OCI-LY1 (cell line): ENCODE data around the gene ASS1.

ENCODE experiments used
- H2AFZ ChIP-seq: fragments of 200-600 bp; sonication (generic), shearing (Covaris generic); 2 replicates; pipeline ENCODE4 v1.6.0; 2014; ENCODE audit warnings: antibody characterized with exemption, mild to moderate bottlenecking, low read length
- H3F3A ChIP-seq: fragments of 200-600 bp; sonication (generic), shearing (Covaris generic); 2 replicates; pipeline ENCODE4 v1.6.0; 2014; ENCODE audit warnings: mild to moderate bottlenecking, antibody characterized with exemption, low read length, moderate library complexity; ENCODE audit not compliant: insufficient read depth
- H3K27ac ChIP-seq: fragments of 200-600 bp; sonication (generic); 2 replicates; pipeline ENCODE4 v1.5.1; 2014; ENCODE audit warnings: low read length, mixed run types, mild to moderate bottlenecking, low read depth; ENCODE audit not compliant: poor library complexity, severe bottlenecking
- H3K27me3 ChIP-seq: fragments of 200-600 bp; sonication (generic); 2 replicates; pipeline ENCODE4 v1.6.0; 2014; ENCODE audit warnings: antibody characterized with exemption, mild to moderate bottlenecking, low read length, moderate library complexity; ENCODE audit not compliant: insufficient read depth
- H3K36me3 ChIP-seq: fragments of 200-600 bp; sonication (generic); 2 replicates; pipeline ENCODE4 v1.6.1; 2014; ENCODE audit warnings: mild to moderate bottlenecking, antibody characterized with exemption, low read length, moderate library complexity, mixed read lengths; ENCODE audit not compliant: insufficient read depth
- H3K4me1 ChIP-seq: fragments of 200-600 bp; sonication (generic); 2 replicates; pipeline ENCODE4 v1.5.1; 2014; ENCODE audit warnings: mild to moderate bottlenecking, low read length, moderate library complexity; ENCODE audit not compliant: insufficient read depth, severe bottlenecking
- H3K4me2 ChIP-seq: fragments of 200-600 bp; sonication (generic), shearing (Covaris generic); 2 replicates; pipeline ENCODE4 v1.6.1; 2014; ENCODE audit warnings: low read length
- H3K4me3 ChIP-seq: fragments of 200-600 bp; sonication (generic); 2 replicates; pipeline ENCODE4 v1.5.1; 2014; ENCODE audit warnings: low read length, low read depth, mild to moderate bottlenecking, mixed read lengths; ENCODE audit not compliant: poor library complexity, severe bottlenecking
- H3K79me2 ChIP-seq: fragments of 200-600 bp; shearing (Covaris generic); 2 replicates; pipeline ENCODE4 v1.6.1; 2016; ENCODE audit warnings: mixed run types, low read length, mixed read lengths; ENCODE audit not compliant: insufficient read depth
- H3K9ac ChIP-seq: fragments of 200-600 bp; sonication (generic), shearing (Covaris generic); 2 replicates; pipeline ENCODE4 v1.6.1; 2014; ENCODE audit warnings: mild to moderate bottlenecking, low read length, mixed read lengths
- H3K9me2 ChIP-seq: fragments of 200-600 bp; sonication (generic), shearing (Covaris generic); 2 replicates; pipeline ENCODE4 v1.6.1; 2014; ENCODE audit warnings: low read depth, mild to moderate bottlenecking, low read length, mixed read lengths
- H3K9me3 ChIP-seq: fragments of 200-600 bp; shearing (Covaris generic); 2 replicates; pipeline ENCODE4 v1.6.1; 2014; ENCODE audit warnings: low read length, mixed read lengths
- H4K20me1 ChIP-seq: fragments of 200-600 bp; sonication (generic), shearing (Covaris generic); 2 replicates; pipeline ENCODE4 v1.6.0; 2016; ENCODE audit warnings: mild to moderate bottlenecking, low read length; ENCODE audit not compliant: insufficient read depth
- EZH2 ChIP-seq: fragments of 200-600 bp; sonication (generic), shearing (Covaris generic); IDR thresholded peaks from 2 replicates; pipeline ENCODE4 v1.8.0; 2017; ENCODE audit warnings: borderline replicate concordance, mixed run types, mild to moderate bottlenecking, antibody characterized with exemption, low read length, moderate library complexity, mixed read lengths
- TF ChIP-seq, protein P1 (sequence below): fragments of 200-600 bp; sonication (generic), shearing (Covaris generic); IDR thresholded peaks from 2 replicates; pipeline ENCODE4 v1.5.1; 2017; ENCODE audit warnings: mild to moderate bottlenecking, antibody characterized with exemption, low read length, moderate library complexity, mixed read lengths

ASS1 gene

DNA sequence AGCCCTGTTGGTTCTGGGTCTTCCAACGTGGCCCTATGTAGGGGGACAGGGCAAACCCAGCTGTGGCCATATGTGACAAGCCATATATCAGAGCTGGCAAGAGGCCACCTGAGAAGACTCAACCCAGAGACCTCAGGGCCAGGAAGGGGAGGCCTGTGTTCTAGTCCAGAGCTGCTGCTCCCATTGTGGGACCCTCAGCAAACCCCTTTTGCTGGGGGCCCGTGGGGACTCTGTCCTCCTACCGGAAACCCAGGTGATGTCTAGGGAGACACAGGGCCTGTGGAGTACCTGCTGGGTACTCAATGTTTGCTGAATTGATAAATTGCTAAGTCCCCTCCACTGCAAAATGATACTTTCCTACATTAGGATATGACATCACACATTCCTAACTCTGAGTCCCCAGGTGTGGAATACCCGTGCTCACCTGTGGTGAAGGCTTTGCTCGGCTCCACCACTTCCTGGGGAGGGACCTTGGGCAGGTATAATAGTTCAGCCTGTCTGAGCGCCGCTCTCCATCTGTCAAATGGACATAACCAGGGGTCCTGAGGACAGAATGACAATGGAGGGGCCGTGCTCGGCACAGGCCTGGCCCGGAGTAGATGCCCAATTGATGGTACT is 38.4 kb upstream of the ASS1 start:
- no peaks in the 10 kb centered on the region for H3K79me2 ChIP-seq
- no peaks in the 10 kb centered on the region; the same call in 1 of the 2 replicates for H3K27me3 ChIP-seq
- no peaks in the 10 kb centered on the region for H3K36me3 ChIP-seq
- H2AFZ ChIP-seq = no peak overlapping the region
- no peak overlapping the region for H3K27ac ChIP-seq
- H3K9ac ChIP-seq = no peak overlapping the region
- no peaks in the 10 kb centered on the region for H3K9me3 ChIP-seq
- H4K20me1 ChIP-seq = no peaks in the 10 kb centered on the region
- H3K4me1 ChIP-seq = no peaks in the 10 kb centered on the region
- TF ChIP-seq EZH2 = no peak
- no peak overlapping the region for H3K4me3 ChIP-seq
- no peaks in the 10 kb centered on the region for H3F3A ChIP-seq
- H3K9me2 ChIP-seq = no peaks in the 10 kb centered on the region
- no peak overlapping the region for H3K4me2 ChIP-seq

DNA sequence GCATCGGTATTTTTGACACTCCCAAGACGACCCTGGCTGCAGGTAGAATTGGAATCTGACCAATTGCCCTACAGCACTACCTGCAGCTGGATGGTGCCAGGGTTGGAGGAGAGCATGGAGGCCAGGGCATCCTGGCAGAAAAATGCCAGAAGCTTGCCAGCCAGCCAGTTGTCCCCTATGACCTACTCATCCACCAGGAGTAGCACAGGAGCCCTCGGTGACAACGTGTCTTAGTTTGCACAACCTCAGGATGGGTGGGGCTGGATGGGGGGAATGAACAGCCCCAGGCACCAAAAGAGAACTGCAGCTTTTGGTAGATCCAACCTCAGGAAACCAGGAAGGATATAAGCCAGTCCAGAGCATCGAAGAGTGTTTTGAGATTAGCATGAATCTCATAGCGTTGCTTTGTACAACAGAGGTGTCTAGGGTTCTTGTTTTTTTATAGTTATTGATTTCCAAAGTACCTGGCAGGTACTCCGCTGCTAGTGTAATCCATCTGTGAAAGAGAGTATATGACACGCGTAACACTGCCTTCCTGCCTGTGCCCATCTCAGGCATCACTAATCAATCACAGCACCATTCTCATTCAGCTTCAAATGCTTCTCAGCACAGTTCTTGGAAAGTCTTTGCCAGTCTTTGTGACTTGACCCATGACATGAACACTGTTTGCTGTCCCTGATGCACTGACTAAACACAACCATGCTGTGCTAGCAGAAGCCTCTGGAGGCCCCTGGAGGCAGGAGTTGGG is 36.7 kb upstream of the ASS1 start:
- TF ChIP-seq, protein P1, sequence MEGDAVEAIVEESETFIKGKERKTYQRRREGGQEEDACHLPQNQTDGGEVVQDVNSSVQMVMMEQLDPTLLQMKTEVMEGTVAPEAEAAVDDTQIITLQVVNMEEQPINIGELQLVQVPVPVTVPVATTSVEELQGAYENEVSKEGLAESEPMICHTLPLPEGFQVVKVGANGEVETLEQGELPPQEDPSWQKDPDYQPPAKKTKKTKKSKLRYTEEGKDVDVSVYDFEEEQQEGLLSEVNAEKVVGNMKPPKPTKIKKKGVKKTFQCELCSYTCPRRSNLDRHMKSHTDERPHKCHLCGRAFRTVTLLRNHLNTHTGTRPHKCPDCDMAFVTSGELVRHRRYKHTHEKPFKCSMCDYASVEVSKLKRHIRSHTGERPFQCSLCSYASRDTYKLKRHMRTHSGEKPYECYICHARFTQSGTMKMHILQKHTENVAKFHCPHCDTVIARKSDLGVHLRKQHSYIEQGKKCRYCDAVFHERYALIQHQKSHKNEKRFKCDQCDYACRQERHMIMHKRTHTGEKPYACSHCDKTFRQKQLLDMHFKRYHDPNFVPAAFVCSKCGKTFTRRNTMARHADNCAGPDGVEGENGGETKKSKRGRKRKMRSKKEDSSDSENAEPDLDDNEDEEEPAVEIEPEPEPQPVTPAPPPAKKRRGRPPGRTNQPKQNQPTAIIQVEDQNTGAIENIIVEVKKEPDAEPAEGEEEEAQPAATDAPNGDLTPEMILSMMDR = no peak
- TF ChIP-seq EZH2 = no peak
- Histone ChIP-seq H3K4me2 (no peak overlapping the region), H3K4me1 (no peaks in the 10 kb centered on the region), H3K27ac (no peak overlapping the region), H3F3A (no peaks in the 10 kb centered on the region), H4K20me1 (no peaks in the 10 kb centered on the region), H3K9me3 (no peaks in the 10 kb centered on the region), H3K27me3 (no peaks in the 10 kb centered on the region; the same call in 1 of the 2 replicates), H3K36me3 (no peaks in the 10 kb centered on the region), H3K9me2 (no peaks in the 10 kb centered on the region), H3K9ac (no peak overlapping the region), H3K79me2 (no peaks in the 10 kb centered on the region), H2AFZ (no peak overlapping the region), H3K4me3 (no peak overlapping the region)

DNA sequence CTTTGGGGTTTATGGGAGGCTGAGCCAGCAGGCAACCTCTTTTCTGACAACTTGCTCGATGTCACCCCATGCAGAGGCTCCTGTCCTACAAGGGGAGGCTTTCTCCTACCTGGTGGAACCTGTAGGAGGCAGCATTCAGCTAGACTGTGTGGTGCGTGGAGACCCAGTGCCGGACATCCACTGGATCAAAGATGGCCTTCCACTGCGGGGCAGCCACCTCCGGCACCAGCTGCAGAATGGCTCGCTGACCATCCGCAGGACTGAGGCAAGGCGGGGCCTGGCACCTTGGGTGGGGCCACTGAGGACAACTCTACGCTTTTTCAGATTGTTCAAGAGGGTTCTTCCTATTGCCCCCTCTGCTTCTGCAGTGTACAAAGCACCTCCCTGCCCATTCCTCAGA is 36.1 kb upstream of the ASS1 start:
- Histone ChIP-seq H3K27ac (no peak overlapping the region), H4K20me1 (no peaks in the 10 kb centered on the region), H2AFZ (no peak overlapping the region), H3K9ac (no peak overlapping the region), H3K4me2 (no peak overlapping the region), H3K9me3 (no peaks in the 10 kb centered on the region), H3K27me3 (no peaks in the 10 kb centered on the region; the same call in 1 of the 2 replicates), H3K4me1 (no peaks in the 10 kb centered on the region), H3K9me2 (no peaks in the 10 kb centered on the region), H3K4me3 (no peak overlapping the region), H3K36me3 (no peaks in the 10 kb centered on the region), H3K79me2 (no peaks in the 10 kb centered on the region), H3F3A (no peaks in the 10 kb centered on the region)
- no peak for TF ChIP-seq EZH2
- TF ChIP-seq, protein P1 = peak; percentile 6; the same call in 1 of the 2 replicates
